NCI-H2081 (cell line): ENCODE results near the gene PHOSPHO2.

Experiments
- DNase-seq, 2 experiments: peaks; one replicate each; lab custom pipeline; 2025; lab: John Stamatoyannopoulos, UW

Gene PHOSPHO2

DNA sequence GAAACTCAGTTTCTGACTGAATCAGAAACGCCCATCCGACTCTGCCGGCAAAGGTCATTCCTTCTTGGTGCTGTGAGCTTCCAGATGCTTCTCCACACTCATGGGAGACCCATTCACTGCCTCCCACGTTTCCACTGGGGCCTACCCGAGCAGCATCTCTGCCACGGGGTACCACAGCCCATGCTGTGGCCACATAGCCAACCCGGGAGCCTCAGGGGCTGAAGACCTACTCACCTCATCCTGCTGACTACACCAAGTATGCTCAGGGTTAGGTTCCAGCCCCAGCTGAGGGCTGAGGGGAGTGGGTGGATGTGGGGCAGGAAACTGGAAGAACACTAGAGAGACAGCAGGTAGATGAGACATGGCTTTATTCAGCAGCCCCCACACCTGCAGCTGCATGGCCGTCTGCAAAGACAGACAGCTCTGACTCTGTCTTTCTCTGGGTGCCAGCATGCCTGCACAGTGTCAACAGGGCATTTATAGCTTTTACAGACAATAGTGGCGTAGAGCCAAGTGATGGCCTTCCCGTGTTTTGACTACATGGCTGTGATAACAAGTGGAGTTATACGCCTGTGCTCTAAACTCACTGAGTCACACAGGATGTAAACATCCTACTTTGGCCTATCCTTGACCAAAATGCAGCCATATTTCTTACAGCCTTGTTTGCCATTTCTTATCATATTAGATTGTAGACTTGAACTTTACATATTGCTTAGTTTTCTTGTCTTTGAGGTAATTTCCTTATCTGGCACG is 22.8 kb downstream of the PHOSPHO2 start:
- DNase-seq: peak in 1 of 2 experiments; percentile 19

DNA sequence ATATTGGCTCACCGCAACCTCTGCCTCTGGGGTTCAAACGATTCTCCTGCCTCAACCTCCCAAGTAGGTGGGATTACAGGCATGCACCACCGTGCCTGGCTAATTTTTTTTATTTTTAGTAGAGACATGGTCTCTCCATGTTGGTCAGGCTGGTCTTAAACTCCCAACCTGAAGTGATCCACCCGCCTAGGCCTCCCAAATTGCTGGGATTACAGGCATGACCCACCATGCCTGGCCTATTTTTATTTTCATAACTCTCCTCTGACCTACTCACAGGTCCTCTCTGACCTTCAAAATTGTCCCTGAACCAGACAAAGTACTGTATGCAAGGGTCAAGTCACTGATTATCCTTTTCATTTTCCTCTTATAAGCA is 23.4 kb downstream of the PHOSPHO2 start:
- DNase-seq: no peak

DNA sequence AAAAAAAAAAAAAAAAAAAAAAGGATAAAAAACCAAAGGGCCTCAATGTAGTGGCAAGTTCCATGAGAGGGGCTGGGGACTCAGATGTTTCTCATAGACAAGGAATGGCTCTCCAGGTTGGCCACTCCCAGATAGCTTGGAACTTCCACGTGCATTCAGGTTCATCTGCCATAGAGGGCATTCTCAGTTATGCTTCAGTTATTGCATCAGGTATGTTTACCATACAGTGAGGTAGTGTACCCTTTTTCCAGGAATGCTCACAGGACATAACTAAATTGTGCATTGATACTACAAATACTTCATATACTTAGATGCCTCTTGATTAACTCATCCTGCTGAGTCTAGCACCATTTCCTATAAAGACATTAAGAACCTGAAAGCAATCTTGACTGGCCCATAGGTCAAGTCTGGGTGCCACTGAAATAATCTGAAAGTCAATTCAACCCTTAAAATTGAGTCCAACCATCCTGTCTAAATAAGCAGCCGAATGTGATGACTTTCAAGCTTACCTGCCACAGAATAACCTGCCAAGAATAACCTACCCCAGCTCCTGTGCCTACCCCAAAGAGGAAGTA is 24.7 kb downstream of the PHOSPHO2 start:
- DNase-seq: no peak

DNA sequence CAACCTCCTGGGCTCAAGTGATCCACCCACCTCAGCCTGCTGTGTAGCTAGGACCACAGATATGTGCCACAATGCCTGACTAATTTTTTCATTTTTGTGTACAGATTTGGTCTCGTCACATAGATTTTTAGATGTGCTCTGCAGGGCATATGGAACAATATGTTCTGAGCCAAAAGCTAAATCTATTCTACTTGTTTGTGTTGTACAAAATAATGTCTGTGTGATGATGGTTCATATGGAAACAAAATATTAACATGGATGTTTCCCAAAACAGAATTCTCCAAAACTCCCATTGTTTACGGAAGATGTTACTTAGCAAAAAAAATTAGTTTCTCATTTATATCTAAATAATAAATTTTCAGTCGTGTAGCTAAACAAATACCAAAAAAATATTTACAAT is 26.7 kb downstream of the PHOSPHO2 start:
- DNase-seq: no peak

DNA sequence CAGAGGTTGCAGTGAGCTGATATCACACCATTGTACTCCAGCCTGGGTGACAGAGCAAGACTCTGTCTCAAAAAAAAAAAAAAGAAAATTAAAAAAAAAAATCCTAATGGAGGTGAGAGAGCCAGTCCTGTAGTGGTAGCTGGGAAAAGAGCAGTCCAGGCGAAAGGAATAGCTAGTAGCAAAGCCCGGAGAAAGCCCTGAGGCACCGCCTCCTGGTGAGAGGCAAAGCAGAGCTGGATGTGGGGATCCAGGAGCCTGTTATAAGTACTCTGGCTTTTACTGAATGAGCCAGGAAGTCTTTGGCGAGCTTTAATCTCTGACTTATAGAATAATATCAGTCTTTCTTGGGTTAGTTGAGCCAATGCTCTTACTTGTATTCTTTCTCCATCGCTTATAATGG is 32.8 kb downstream of the PHOSPHO2 start:
- no peak for DNase-seq

DNA sequence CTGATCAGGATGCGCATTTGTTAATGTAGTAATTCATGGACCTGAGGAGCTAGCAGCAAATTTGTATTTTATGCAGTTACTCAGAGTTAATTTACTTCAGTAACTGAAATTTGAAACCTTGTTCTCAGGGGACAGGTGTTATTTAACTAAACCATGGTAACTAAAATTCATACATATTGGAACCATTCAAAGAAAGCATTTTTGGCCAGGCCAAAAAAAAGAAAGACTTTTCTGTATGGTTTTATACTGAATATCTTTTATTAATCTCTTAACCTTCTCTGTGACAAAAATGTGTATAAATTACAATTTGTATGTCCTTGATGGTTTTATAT is 35.0 kb downstream of the PHOSPHO2 start:
- no peak for DNase-seq

DNA sequence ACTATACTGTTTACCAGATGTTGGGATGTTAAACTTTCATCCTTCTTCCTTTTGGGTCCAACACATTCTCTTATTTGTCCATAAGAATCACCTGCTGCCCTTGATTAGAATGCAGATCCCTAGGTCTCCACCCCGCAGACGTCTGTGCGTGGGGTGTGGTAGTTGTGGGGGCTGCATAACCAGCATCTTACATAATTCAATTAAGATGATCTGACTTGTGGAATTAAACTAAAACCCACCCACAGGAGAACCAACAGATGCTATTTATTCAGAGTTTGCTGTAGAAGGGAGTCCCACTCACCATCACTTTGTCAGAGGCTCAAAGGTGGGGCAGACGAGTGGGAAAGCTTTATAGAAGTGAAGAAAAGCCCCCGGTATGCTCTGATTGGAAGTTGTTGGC is 37.8 kb downstream of the PHOSPHO2 start:
- no peak for DNase-seq

DNA sequence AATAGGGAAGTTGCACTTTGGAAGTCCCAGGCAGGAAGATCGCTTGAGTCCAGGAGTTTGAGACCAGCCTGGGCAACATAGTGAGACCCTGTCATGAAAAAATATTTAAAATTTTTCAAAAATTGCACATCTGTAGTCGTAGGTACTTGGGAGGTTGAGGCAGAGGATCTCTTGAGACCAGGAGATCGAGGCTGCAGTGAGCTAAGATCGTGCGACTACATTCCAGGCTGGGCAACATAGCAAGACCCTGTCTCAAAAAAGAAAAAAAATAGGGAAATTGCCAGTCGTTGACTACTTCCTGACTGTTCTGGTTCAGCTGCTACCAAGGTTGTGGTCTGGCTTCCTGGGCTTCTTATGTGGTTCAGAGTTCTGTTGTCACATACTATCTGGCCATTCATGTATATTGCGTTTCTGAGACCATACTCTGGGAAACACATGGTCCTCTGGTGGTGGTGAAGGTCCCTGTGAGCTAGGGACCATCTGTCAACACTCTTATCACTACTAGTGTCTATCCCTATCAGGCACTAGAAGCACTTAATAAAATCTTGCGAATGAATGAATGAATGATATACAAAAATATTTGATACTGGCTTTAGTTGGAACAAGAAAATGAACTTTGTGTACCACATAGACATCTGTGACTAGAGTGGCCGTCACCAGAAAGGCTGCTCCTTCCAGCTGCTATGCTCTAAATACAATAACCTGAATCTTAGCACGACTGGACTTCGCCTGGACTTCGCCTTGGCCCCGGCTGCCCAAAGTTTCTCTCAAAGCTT is 38.5 kb downstream of the PHOSPHO2 start:
- DNase-seq: no peak

DNA sequence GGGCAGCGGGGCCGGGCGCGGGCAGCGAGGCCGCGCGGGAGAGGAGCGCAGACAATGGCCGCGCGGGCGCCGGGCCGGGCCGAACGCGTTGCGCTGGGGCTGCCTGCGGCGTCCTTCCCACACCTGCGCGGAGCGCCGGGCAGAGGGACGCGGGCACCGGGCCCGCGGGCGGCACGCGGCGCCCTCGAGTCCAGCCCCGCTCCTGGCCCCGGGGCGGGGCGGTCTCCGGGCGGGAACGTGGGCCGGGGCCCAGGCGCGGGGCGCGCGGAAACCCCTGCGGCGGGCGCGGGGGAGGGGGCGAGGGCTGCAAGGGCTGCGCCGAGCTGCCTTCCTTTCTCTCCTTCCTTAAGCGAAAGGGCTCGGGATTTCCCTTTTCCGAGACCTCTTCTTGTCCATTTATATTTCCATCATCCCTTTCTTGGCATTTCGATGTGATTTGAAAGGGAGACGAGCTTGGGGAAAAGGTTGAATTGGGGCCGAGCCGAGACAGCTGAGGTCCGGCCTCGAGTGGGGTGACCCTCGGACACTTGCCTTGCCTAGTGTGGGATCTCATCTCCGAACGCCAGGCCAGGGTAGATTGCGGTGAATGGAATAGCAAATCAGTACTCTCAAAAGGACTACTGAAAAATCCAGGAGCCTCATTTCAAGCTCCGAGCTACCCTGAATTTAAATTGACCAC is 40.0 kb downstream of the PHOSPHO2 start:
- peak; percentile 37 to 60 for DNase-seq

DNA sequence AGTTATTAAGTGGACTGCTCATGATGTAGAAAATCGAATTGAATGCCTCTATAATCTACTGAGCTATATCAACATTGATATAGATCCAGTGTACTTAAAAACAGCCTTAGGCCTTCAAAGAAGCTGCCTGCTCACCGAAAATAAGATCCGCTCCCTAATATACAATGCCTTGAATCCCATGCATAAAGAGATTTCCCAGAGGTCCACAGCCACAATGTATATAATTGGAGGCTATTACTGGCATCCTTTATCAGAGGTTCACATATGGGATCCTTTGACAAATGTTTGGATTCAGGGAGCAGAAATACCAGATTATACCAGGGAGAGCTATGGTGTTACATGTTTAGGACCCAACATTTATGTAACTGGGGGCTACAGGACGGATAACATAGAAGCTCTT is 41.4 kb downstream of the PHOSPHO2 start:
- no peak for DNase-seq

DNA sequence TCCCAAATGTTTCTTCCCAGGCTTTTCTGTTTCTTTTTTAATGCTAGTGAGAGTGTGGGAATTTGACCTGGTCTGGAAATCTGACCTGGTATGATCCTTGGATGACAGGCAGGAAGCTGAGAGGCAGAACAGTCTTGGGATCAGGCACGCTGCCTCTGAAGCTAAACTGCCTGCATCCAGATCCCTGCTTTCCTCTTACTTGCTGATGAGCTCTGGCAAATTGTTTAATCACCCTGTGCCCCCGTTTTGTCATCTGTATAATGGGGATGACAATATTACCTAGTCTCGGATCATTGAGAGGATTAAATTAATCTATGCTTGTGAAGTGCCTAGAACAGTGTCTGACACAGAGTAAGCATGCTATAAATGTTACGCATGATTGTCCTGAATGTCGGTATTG is 42.6 kb downstream of the PHOSPHO2 start:
- no peak for DNase-seq

DNA sequence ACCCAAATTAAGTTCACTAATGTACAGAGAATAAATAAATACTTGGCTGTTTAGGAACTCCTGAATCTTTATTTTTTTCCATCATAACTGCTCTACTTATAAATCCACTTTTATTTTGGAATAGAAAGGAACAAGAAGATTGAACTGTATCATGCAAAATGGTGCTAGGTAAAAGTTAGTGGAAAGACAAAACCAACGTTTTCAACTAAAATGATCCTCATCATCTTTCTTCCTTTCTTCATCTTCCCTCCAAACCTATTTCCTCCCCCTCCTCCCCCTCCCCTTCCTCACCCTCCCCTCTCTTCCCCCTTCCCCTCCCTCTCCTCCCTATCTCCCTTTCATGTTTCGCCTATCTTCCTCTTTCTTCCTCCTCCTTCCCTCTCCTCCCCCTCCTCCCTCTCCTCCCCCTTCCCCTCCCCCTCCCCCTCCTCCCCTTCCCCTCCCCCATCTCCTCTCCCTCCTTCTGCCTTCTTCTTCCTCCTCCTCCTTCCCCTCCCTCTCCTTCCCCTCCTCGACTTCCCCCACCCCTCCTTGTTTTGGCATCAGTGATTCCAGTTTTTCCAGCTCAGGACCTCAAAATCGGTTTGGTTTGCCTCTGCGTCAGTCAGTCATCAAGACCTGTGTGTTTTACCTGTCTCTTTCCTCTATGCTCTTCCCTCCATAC is 44.4 kb downstream of the PHOSPHO2 start:
- DNase-seq: no peak

DNA sequence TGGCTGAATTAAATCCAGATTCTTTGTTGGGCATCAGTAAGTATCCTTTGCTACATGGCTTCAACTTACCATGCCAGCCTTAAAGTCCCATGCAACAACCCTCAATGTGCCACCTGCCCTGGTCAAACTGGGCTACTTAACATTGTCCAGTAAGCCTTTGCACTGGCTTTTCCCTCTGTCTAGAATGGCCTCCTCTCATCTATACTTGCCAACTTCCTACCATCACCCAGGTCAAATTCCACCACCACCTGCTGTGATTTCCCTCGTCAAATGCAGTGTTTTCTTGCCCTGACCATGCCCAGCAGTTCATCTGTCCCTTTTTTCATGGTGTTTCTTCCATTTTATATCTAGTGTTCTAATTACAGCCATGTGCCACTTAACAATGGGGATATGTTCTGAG is 45.1 kb downstream of the PHOSPHO2 start:
- no peak for DNase-seq

DNA sequence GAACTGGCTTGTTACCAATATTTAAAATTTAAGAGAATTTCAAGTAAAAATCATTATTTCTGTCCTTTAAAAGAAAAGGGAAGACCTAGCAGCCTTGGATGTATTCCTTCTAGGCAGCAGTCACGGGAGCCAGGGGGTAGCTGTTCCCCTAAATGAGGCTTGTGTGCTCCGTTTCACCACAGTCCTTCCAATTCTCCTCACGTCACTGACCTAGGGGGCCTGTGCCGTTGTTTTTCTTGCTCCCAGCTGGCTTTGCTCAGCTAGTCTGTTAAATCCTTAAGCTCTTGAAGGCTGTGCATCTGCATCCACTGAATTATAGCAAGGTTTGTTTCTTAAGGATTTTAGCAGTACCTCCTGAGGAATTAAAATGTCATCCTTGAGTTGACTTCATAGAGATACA is 49.3 kb downstream of the PHOSPHO2 start:
- DNase-seq: no peak

DNA sequence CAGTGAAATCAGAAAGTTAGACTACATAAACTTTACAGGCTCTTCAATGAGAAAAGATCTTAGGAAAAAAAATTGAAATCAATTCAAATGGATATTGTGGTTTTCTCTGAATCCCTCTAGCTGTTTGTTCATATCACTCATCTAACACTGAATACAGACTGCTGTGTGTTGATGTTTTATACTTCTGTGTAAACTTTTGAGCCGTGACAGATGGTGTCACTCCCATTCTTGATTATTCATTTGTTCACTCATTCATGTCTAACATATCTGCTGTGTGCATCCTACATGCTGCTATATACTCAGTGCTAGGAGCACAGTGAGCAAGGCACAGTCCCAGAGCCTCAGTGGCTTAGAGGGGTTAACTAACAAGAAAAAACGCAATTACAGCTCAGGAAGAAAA is 52.0 kb downstream of the PHOSPHO2 start:
- no peak for DNase-seq

DNA sequence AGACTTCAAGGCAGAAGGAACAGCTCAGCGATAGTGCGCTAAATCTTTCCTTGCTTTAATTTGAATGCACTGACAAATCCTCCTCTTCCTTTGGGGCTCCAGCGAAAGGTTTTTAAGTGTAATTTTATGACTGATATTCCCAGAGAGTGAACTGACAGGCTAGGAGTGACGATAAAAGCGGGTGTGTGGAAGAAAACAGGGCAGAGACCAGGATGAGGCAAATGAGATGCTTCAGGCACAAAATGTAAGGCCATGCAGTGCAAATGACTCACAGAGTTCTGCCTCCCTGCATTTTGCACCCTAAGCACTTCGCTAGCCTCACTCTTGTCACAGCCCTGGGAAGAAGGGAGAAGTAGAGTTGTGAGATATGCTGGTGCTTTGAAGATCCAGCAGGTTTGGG is 54.0 kb downstream of the PHOSPHO2 start:
- no peak for DNase-seq
